HepG2 (cell line): ENCODE measurements around the gene ZDHHC3. TPM values are rescaled to one million over a fixed set of nuclear protein-coding genes. Genes with fewer than 3 reads are reported as not detected.
A peak's percentile ranks its signal among the peaks of the same experiment; 100 is the strongest.

Experiments
- ATF1 ChIP-seq: IDR thresholded peaks from 2 replicates; pipeline ENCODE4 v1.6.1; 2016; ENCODE audit warnings: mild to moderate bottlenecking, control low read depth
- ATF4 ChIP-seq, 2 experiments: fragments of 450-650 bp in 1 of 2; sonication (generic) in 1 of 2; formaldehyde crosslinking; IDR thresholded peaks; 2 replicates each; pipeline versions ENCODE4 v1.5.0 to v1.8.0; 2020 to 2022; ENCODE audit warnings: mild to moderate bottlenecking in 1 of 2, missing genetic modification reagents in 1 of 2
- DMAP1 ChIP-seq: IDR thresholded peaks from 2 replicates; pipeline ENCODE4 v1.6.1; 2016
- EHMT2 ChIP-seq: fragments of 200-600 bp; sonication (generic); IDR thresholded peaks from 2 replicates; pipeline ENCODE4 v1.7.0; 2017; ENCODE audit warnings: antibody characterized with exemption, low read depth, low read length, borderline replicate concordance
- HBP1 ChIP-seq: IDR thresholded peaks from 2 replicates; pipeline ENCODE4 v1.6.1; 2016; ENCODE audit warnings: low read depth, control low read depth
- KLF13 ChIP-seq: sonication (generic); formaldehyde crosslinking; IDR thresholded peaks from 2 replicates; pipeline ENCODE4 v1.4.0; 2020; ENCODE audit warnings: mild to moderate bottlenecking, missing genetic modification reagents
- U2AF2 ChIP-seq: fragments of 200-400 bp; formaldehyde crosslinking; IDR thresholded peaks from 2 replicates; pipeline ENCODE4 v1.6.1; 2017; ENCODE audit warnings: low read depth, mild to moderate bottlenecking, low read length
- ZBTB2 ChIP-seq: sonication (generic); formaldehyde crosslinking; IDR thresholded peaks from 2 replicates; pipeline ENCODE4 v1.8.0; 2022; ENCODE audit warnings: low read depth, missing genetic modification reagents
- ZBTB44 ChIP-seq: sonication (generic); formaldehyde crosslinking; IDR thresholded peaks from 2 replicates; pipeline ENCODE4 v1.4.0; 2020; ENCODE audit warnings: missing genetic modification reagents
- ZBTB8A ChIP-seq: sonication (generic); formaldehyde crosslinking; IDR thresholded peaks from 2 replicates; pipeline ENCODE4 v1.4.0; 2020; ENCODE audit warnings: mild to moderate bottlenecking, low read depth, missing genetic modification reagents, borderline replicate concordance
- ZEB1 ChIP-seq: IDR thresholded peaks from 2 replicates; pipeline ENCODE4 v1.6.1; 2012; ENCODE audit warnings: mild to moderate bottlenecking, low read depth, inconsistent platforms; ENCODE audit not compliant: insufficient replicate concordance
- ZFP36 ChIP-seq: fragments of 150-350 bp; IDR thresholded peaks from 2 replicates; pipeline ENCODE4 v1.6.1; 2018; ENCODE audit warnings: borderline replicate concordance, low read length, low read depth; ENCODE audit not compliant: partially characterized antibody
- ZMYM2 ChIP-seq: sonication (generic); formaldehyde crosslinking; IDR thresholded peaks from 2 replicates; pipeline ENCODE4 v1.8.0; 2022; ENCODE audit warnings: mild to moderate bottlenecking, missing genetic modification reagents
- ZMYM3 ChIP-seq: sonication (generic); formaldehyde crosslinking; IDR thresholded peaks from 2 replicates; pipeline ENCODE4 v1.5.1; 2020; ENCODE audit warnings: mild to moderate bottlenecking, missing genetic modification reagents
- ZNF207 ChIP-seq: fragments of 450-650 bp; IDR thresholded peaks from 2 replicates; pipeline ENCODE4 v1.6.1; 2016; ENCODE audit warnings: antibody characterized with exemption, borderline replicate concordance
- ZNF280B ChIP-seq: sonication (generic); formaldehyde crosslinking; IDR thresholded peaks from 2 replicates; pipeline ENCODE4 v1.5.0; 2020; ENCODE audit warnings: missing genetic modification reagents, mild to moderate bottlenecking, borderline replicate concordance
- ZNF350 ChIP-seq: sonication (generic); formaldehyde crosslinking; IDR thresholded peaks from 2 replicates; pipeline ENCODE4 v1.4.0; 2020; ENCODE audit warnings: mild to moderate bottlenecking, low read depth, missing genetic modification reagents, borderline replicate concordance
- ZNF512B ChIP-seq: sonication (generic); formaldehyde crosslinking; IDR thresholded peaks from 2 replicates; pipeline ENCODE4 v1.5.1; 2020; ENCODE audit warnings: missing genetic modification reagents, mild to moderate bottlenecking, borderline replicate concordance
- ZNF879 ChIP-seq: sonication (generic); formaldehyde crosslinking; IDR thresholded peaks from 2 replicates; pipeline ENCODE4 v1.8.1; 2023; ENCODE audit warnings: missing genetic modification reagents
- polyA plus RNA-seq, 8 experiments: library from polyadenylated mRNA; depleted of rRNA in 3 of 8; stranded (reverse) in 7 of 8; unstranded in 1 of 8; fragments of >200 nt; fragmentation: Illumina TruSeq in 4 of 8; extraction: Trizol in 4 of 8; gene quantifications; 2 replicates each; pipeline versions ENCODE4 v1.2.1 to v1.2.3, GENCODE V29; 2011 to 2016; ENCODE audit warnings: low read depth in 4 of 8, missing spikeins in 1 of 8, mixed read lengths in 1 of 8; ENCODE audit not compliant: insufficient read depth in 1 of 8
- total RNA-seq, 5 experiments: library from RNA; depleted of rRNA; stranded (reverse); fragments of >200 nt; fragmentation: Illumina TruSeq; extraction: Trizol; gene quantifications; 2 replicates each; pipeline ENCODE4 v1.2.3, GENCODE V29; 2016; ENCODE audit warnings: low read depth in 1 of 5

Gene ZDHHC3
- total and polyA plus RNA-seq, 2 of the 13 experiments (the other 11 are each of a cell fraction or from before 2014, with no cell fraction given) = 44.1 to 65.7 TPM

- TF ChIP-seq ZBTB2 (CRISPR knock-in tag) (no peak), ZNF879 (no peak), ZFP36 (no peak), ZNF512B (CRISPR knock-in tag) (no peak), ZBTB8A (CRISPR knock-in tag) (no peak), ZMYM2 (CRISPR knock-in tag) (no peak), HBP1 (CRISPR knock-in tag) (peak; percentile 77; the same call in 1 of the 2 replicates), ZNF350 (CRISPR knock-in tag) (0 out of 2 replicates have a peak, but pooled peaks have one; percentile 55), EHMT2 (no peak), ZEB1 (no peak), U2AF2 (no peak), ATF4 (CRISPR knock-in tag; IDR thresholded peaks at IDR 0.05) (no peak), ATF1 (CRISPR knock-in tag) (peak; percentile 88), ZMYM3 (CRISPR knock-in tag) (peak; percentile 83), KLF13 (CRISPR knock-in tag) (no peak), ZBTB44 (CRISPR knock-in tag) (no peak), ZNF280B (CRISPR knock-in tag) (no peak; the same call in 1 of the 2 replicates), DMAP1 (peak; percentile 88), ZNF207 (no peak)
Measured at GRCh38 chr3:44976002-44976815, at the start of gene ZDHHC3, which contains the start of gene EXOSC7 (continued).
